ENCODE results near the gene EIF2S3B. TPM values are rescaled to one million over a fixed set of nuclear protein-coding genes. Genes with fewer than 3 reads are reported as not detected.

Gene EIF2S3B
- total RNA-seq, 4 donors from 2014 or later = 0.48 to 1.2 (median 0.95) TPM

GRCh38 chr12:10554228-10554755, 48.6 kb downstream of the EIF2S3B start:
- no peaks in the 10 kb centered on the region for H3K4me1 ChIP-seq
- WGBS = 76% methylated on average over 6 of the region's 6 CpGs
- H3K36me3 ChIP-seq = no peaks in the 10 kb centered on the region
- no peak overlapping the region for H3K4me3 ChIP-seq
- TF ChIP-seq POLR2A (IDR thresholded peaks at IDR 0.05) = no peak
- TF ChIP-seq EP300 (IDR thresholded peaks at IDR 0.05) = no peak
- no peak for TF ChIP-seq CTCF (IDR thresholded peaks at IDR 0.05)
- TF ChIP-seq POLR2AphosphoS5 (IDR thresholded peaks at IDR 0.05) = no peak
- DNase-seq (ENCODE audit: low spot score in 2 of 2) = no peak
- H3K27ac ChIP-seq = no peak overlapping the region
- H3K27me3 ChIP-seq = no peaks in the 10 kb centered on the region
- no peaks in the 10 kb centered on the region for H3K9me3 ChIP-seq

GRCh38 chr12:10554756-10555481, 49.2 kb downstream of the EIF2S3B start:
- Histone ChIP-seq H3K4me3 (no peak overlapping the region), H3K36me3 (no peaks in the 10 kb centered on the region), H3K27me3 (no peaks in the 10 kb centered on the region), H3K4me1 (no peaks in the 10 kb centered on the region), H3K9me3 (no peaks in the 10 kb centered on the region), H3K27ac (no peak overlapping the region)
- WGBS = 80% methylated on average over 7 of the region's 7 CpGs
- DNase-seq (ENCODE audit: low spot score in 2 of 2) = no peak
- TF ChIP-seq CTCF (IDR thresholded peaks at IDR 0.05) (no peak), POLR2AphosphoS5 (IDR thresholded peaks at IDR 0.05) (no peak), EP300 (IDR thresholded peaks at IDR 0.05) (no peak), POLR2A (IDR thresholded peaks at IDR 0.05) (no peak)

GRCh38 chr12:10557329-10557728, 51.6 kb downstream of the EIF2S3B start:
- no peak for DNase-seq (ENCODE audit: low spot score in 2 of 2)
- 65% methylated on average over 6 of the region's 6 CpGs for WGBS
- no peaks in the 10 kb centered on the region for H3K4me1 ChIP-seq

GRCh38 chr12:10557766-10558165, 52.1 kb downstream of the EIF2S3B start:
- Histone ChIP-seq H3K4me3 (no peak overlapping the region), H3K27me3 (no peaks in the 10 kb centered on the region), H3K4me1 (no peaks in the 10 kb centered on the region), H3K9me3 (no peaks in the 10 kb centered on the region), H3K36me3 (no peaks in the 10 kb centered on the region), H3K27ac (no peak overlapping the region)
- WGBS = 41% methylated on average over 2 of the region's 2 CpGs
- TF ChIP-seq POLR2AphosphoS5 (IDR thresholded peaks at IDR 0.05) (no peak), CTCF (IDR thresholded peaks at IDR 0.05) (no peak), EP300 (IDR thresholded peaks at IDR 0.05) (no peak), POLR2A (IDR thresholded peaks at IDR 0.05) (no peak)
- no peak for DNase-seq (ENCODE audit: low spot score in 2 of 2)

More at GRCh38 chr12:10557329-10557728, 51.6 kb downstream of the EIF2S3B start:
- H3K27ac ChIP-seq = no peak overlapping the region
- H3K36me3 ChIP-seq = no peaks in the 10 kb centered on the region
- H3K4me3 ChIP-seq = no peak overlapping the region
- TF ChIP-seq CTCF (IDR thresholded peaks at IDR 0.05) (no peak), POLR2AphosphoS5 (IDR thresholded peaks at IDR 0.05) (no peak), EP300 (IDR thresholded peaks at IDR 0.05) (no peak), POLR2A (IDR thresholded peaks at IDR 0.05) (no peak)
- H3K27me3 ChIP-seq = no peaks in the 10 kb centered on the region
- H3K9me3 ChIP-seq = no peaks in the 10 kb centered on the region

Other genes with a start within 250 kb of the EIF2S3B start
- gene KLRD1, start 198.0 kb upstream of the EIF2S3B start, total RNA-seq = 1 to 10 TPM in 1 of 4 donors, under 1 TPM in 2, not detected in 1; 0.72 to 1.1 (median 0.76) TPM
- 1 to 10 TPM in 1 of 4 donors, under 1 TPM in 1, not detected in 2; 0.51 to 4.3 TPM for gene KLRK1, start 115.8 kb upstream of the EIF2S3B start, total RNA-seq
- not detected for gene KLRC4, start 96.1 kb upstream of the EIF2S3B start, total RNA-seq
- gene KLRC3, start 85.3 kb upstream of the EIF2S3B start, total RNA-seq = not detected
- gene KLRC2, start 69.9 kb upstream of the EIF2S3B start, total RNA-seq = under 1 TPM in 1 of 4 donors, not detected in 3; 0.89 TPM
- not detected for gene KLRC1, start 52.5 kb upstream of the EIF2S3B start, total RNA-seq
- 10 to 100 TPM in 2 of 4 donors, 1 to 10 TPM in 2; 6.0 to 27.8 (median 10.3) TPM for gene MAGOHB, start 107.7 kb downstream of the EIF2S3B start, total RNA-seq
- gene STYK1, start 168.2 kb downstream of the EIF2S3B start, total RNA-seq = 1 to 10 TPM; 1.0 to 2.3 (median 1.2) TPM
- gene YBX3, start 217.4 kb downstream of the EIF2S3B start, total RNA-seq = 100 to 1,000 TPM; 610 to 832 (median 677) TPM

Data from suprapubic skin (tissue), 4 donors.